IPS-20b (cell line): ENCODE results near the gene HHATL.

Source experiments
- H3K27ac ChIP-seq: one replicate; pipeline ENCODE4 v1.5.1; 2013; ENCODE audit warnings: low read length
- H3K27me3 ChIP-seq: 2 replicates; pipeline ENCODE4 v1.6.1; 2013; ENCODE audit warnings: mild to moderate bottlenecking, low read length, inconsistent platforms; ENCODE audit not compliant: insufficient read depth
- H3K36me3 ChIP-seq: 2 replicates; pipeline ENCODE4 v1.6.1; 2013; ENCODE audit warnings: low read depth, mild to moderate bottlenecking, inconsistent platforms, low read length, moderate library complexity; ENCODE audit not compliant: insufficient read depth
- H3K4me1 ChIP-seq: 2 replicates; pipeline ENCODE4 v1.6.1; 2013; ENCODE audit warnings: mild to moderate bottlenecking, control low read depth, inconsistent platforms, low read length, moderate library complexity; ENCODE audit not compliant: insufficient read depth
- H3K4me3 ChIP-seq: 2 replicates; pipeline ENCODE4 v1.5.1; 2013; ENCODE audit warnings: mild to moderate bottlenecking, low read length, inconsistent platforms
- H3K9ac ChIP-seq: 2 replicates; pipeline ENCODE4 v1.6.1; 2013; ENCODE audit warnings: low read depth, mild to moderate bottlenecking, inconsistent platforms, low read length, moderate library complexity
- H3K9me3 ChIP-seq: 2 replicates; pipeline ENCODE4 v1.6.1; 2013; ENCODE audit warnings: mild to moderate bottlenecking, low read depth, low read length, inconsistent platforms; ENCODE audit not compliant: insufficient read depth

The HHATL gene

GRCh38 chr3:42670670-42671069, 31.9 kb downstream of the HHATL start:
- H3K36me3 ChIP-seq: no peaks in the 10 kb centered on the region
- no peak overlapping the region for H3K4me3 ChIP-seq
- no peak overlapping the region for H3K27ac ChIP-seq
- H3K9me3 ChIP-seq: no peaks in the 10 kb centered on the region; the same call in 1 of the 2 replicates
- H3K27me3 ChIP-seq: no peaks in the 10 kb centered on the region
- no peaks in the 10 kb centered on the region for H3K4me1 ChIP-seq
- no peak overlapping the region for H3K9ac ChIP-seq

DNA sequence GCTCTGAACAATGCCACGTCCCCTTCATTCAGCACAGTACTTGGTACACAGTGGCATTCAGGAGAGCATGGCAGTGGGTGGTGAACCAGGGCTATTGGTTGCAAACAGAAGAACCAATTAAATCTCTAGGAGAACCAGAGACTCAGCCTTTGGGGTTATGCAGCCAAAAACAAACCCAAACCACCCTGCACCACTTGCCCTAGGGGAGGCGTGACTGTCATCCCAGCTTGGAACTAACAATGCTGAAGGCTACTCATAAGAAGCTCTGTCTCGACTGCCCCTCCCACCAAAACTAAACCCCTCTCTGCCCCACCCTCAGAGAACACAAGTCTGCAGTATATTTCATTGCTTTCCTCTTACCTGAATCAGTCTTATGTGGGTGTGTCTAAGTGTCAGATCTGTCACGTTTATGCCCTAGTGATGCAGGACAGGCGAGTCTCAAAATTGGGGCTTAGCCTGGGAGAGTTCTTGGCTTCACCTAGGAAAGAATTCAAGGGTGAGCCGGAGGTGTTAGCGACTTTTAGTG, 32.5 kb downstream of the HHATL start:
- Histone ChIP-seq H3K9ac (no peak overlapping the region), H3K4me1 (no peaks in the 10 kb centered on the region), H3K27ac (no peak overlapping the region), H3K27me3 (no peaks in the 10 kb centered on the region), H3K4me3 (no peak overlapping the region), H3K36me3 (no peaks in the 10 kb centered on the region), H3K9me3 (no peaks in the 10 kb centered on the region)

- H3K4me1 ChIP-seq: no peaks in the 10 kb centered on the region
- no peaks in the 10 kb centered on the region for H3K27me3 ChIP-seq
- H3K27ac ChIP-seq: no peak overlapping the region
- H3K4me3 ChIP-seq: no peak overlapping the region
- H3K36me3 ChIP-seq: no peaks in the 10 kb centered on the region
- H3K9me3 ChIP-seq: no peaks in the 10 kb centered on the region
- no peak overlapping the region for H3K9ac ChIP-seq
Measured at GRCh38 chr3:42668793-42669217, 33.8 kb downstream of the HHATL start.

DNA sequence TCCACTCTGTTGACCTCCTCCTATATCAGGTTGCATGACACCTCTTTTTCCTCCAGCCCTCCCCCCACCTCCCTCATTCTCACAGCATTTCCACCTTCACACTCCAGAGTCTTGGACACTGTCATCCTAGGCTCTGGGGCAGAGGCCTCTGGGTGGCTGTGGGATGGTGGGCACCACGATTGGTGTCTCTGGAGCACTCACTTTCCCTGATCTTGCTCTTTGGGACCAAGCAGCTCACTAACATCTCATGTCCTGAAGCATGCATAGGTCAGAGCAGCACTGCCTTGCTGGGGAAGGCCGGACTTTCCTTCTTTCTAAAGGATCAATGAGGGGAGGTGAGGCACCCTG, 34.2 kb downstream of the HHATL start:
- Histone ChIP-seq H3K9ac (no peak overlapping the region), H3K36me3 (no peaks in the 10 kb centered on the region), H3K4me3 (no peak overlapping the region), H3K4me1 (no peaks in the 10 kb centered on the region), H3K27me3 (no peaks in the 10 kb centered on the region), H3K27ac (no peak overlapping the region), H3K9me3 (no peaks in the 10 kb centered on the region)

- no peaks in the 10 kb centered on the region for H3K9me3 ChIP-seq
- H3K27me3 ChIP-seq: no peaks in the 10 kb centered on the region
- H3K27ac ChIP-seq: no peak overlapping the region
- H3K36me3 ChIP-seq: no peaks in the 10 kb centered on the region
- H3K4me1 ChIP-seq: no peaks in the 10 kb centered on the region
- no peak overlapping the region for H3K9ac ChIP-seq
- H3K4me3 ChIP-seq: no peak overlapping the region
Measured at GRCh38 chr3:42667523-42668412, 34.8 kb downstream of the HHATL start.

- no peaks in the 10 kb centered on the region for H3K27me3 ChIP-seq
- H3K36me3 ChIP-seq: no peaks in the 10 kb centered on the region
- H3K4me3 ChIP-seq: no peak overlapping the region
- H3K9me3 ChIP-seq: no peaks in the 10 kb centered on the region
- H3K9ac ChIP-seq: no peak overlapping the region
- no peak overlapping the region for H3K27ac ChIP-seq
- no peaks in the 10 kb centered on the region for H3K4me1 ChIP-seq
Measured at GRCh38 chr3:42667096-42667522, 35.5 kb downstream of the HHATL start.

GRCh38 chr3:42666577-42666998, 36.0 kb downstream of the HHATL start:
- no peaks in the 10 kb centered on the region for H3K4me1 ChIP-seq

GRCh38 chr3:42666022-42666421, 36.6 kb downstream of the HHATL start:
- Histone ChIP-seq H3K36me3 (no peaks in the 10 kb centered on the region), H3K9ac (no peak overlapping the region), H3K4me1 (no peaks in the 10 kb centered on the region)

More at GRCh38 chr3:42666577-42666998, 36.0 kb downstream of the HHATL start:
- no peak overlapping the region for H3K9ac ChIP-seq
- no peaks in the 10 kb centered on the region for H3K27me3 ChIP-seq
- no peaks in the 10 kb centered on the region for H3K36me3 ChIP-seq
- no peak overlapping the region for H3K27ac ChIP-seq
- H3K4me3 ChIP-seq: no peak overlapping the region
- no peaks in the 10 kb centered on the region for H3K9me3 ChIP-seq

DNA sequence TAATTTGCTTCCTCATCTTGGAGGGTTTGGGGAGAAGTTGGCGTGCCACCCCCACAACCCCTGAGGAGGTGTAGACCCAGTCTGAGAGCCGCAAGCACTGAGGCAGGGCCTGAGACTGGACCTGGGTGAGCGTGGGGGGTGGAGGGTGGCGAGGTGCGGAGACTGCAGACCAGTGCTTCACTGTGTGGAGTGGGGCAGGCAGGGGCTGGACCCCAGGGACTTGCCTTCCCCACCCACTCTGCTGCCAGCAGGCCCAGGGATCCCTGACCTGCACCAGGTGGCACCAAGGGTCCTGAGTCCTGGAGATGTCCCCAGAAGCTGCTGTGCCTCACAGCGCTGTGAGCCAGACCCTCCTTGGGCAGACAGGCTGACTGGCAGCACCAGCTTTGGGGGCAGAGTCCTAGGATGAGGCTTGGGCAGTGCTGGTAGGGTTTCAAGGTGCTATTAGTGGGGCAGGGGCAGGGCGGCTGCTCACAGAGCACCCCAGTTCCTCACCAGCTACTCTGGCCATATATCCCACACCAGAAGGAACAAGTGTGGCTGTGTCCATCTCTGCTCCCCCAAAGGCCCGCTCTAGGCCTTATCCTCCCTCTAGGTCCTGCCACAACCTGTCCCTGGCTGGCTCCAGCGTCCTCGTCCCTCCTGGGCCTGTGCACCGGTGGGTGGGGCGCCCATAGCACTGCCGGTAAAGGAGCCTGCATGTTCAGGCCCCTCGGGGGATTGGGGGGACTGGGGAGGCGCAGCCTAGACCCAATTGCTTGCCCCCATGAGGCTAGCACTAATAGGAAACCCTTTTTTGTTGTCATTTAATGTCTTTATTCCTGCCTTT, 37.3 kb downstream of the HHATL start:
- H3K36me3 ChIP-seq: no peaks in the 10 kb centered on the region
- H3K27me3 ChIP-seq: no peaks in the 10 kb centered on the region
- H3K27ac ChIP-seq: no peak overlapping the region
- no peaks in the 10 kb centered on the region for H3K9me3 ChIP-seq
- H3K4me1 ChIP-seq: no peaks in the 10 kb centered on the region
- no peak overlapping the region for H3K9ac ChIP-seq
- H3K4me3 ChIP-seq: no peak overlapping the region

More at GRCh38 chr3:42666022-42666421, 36.6 kb downstream of the HHATL start:
- Histone ChIP-seq H3K4me3 (no peak overlapping the region), H3K27me3 (no peaks in the 10 kb centered on the region), H3K9me3 (no peaks in the 10 kb centered on the region), H3K27ac (no peak overlapping the region)

GRCh38 chr3:42664438-42664803, 38.2 kb downstream of the HHATL start:
- Histone ChIP-seq H3K4me3 (no peak overlapping the region), H3K9ac (no peak overlapping the region), H3K27ac (no peak overlapping the region), H3K4me1 (no peaks in the 10 kb centered on the region), H3K27me3 (no peaks in the 10 kb centered on the region), H3K36me3 (no peaks in the 10 kb centered on the region), H3K9me3 (no peaks in the 10 kb centered on the region)

DNA sequence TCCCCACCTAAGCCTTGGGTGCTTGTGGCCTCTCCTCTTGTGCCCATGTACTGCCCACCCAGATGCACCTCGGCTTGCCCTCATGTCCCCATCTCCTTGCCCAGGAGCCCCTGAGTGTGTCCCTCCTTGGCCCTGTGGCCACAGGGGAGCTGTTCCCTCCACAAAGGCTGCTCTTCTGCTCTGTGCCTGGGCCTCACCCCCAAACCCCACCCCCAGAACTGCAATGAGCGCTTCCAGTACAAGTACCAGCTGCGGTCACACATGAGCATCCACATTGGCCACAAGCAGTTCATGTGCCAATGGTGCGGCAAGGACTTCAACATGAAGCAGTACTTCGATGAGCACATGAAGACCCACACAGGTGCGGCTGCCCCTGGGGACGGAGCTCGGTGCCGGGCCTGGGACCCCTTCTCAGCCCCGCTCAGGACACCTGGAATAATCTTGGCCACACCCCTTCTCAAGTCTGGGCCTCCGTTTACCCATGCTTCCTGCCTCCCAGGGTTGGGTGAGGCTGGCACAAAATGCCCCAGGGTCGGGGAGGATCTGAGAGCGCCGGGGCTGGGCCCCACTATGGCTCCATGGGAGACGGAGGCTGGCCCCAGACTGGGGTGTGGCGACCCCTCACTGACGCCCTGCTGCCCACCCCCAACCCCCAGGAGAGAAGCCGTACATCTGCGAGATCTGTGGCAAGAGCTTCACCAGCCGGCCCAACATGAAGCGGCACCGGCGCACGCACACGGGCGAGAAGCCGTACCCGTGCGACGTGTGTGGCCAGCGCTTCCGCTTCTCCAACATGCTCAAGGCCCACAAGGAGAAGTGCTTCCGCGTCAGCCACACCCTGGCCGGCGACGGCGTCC, 38.8 kb downstream of the HHATL start:
- H3K27me3 ChIP-seq: no peaks in the 10 kb centered on the region
- H3K4me1 ChIP-seq: no peaks in the 10 kb centered on the region
- no peaks in the 10 kb centered on the region for H3K9me3 ChIP-seq
- H3K4me3 ChIP-seq: no peak overlapping the region
- no peak overlapping the region for H3K27ac ChIP-seq
- no peak overlapping the region for H3K9ac ChIP-seq
- H3K36me3 ChIP-seq: no peaks in the 10 kb centered on the region
